Measurements from ENCODE around the gene TRIM71.
"Not testable (repeated sequence)": the region's sequence is repeated elsewhere in the genome, so short reads cannot be mapped to it uniquely, and the experiment has no call there.

The TRIM71 gene

GRCh38 chr3:32817558-32818228 is at the start of gene TRIM71:
Gene TRIM71 (plus strand): TSS chr3:32817997. CDS start chr3:32818081, 84 bp downstream.
- no peak for DNase-seq (ENCODE audit: low read depth)

DNA sequence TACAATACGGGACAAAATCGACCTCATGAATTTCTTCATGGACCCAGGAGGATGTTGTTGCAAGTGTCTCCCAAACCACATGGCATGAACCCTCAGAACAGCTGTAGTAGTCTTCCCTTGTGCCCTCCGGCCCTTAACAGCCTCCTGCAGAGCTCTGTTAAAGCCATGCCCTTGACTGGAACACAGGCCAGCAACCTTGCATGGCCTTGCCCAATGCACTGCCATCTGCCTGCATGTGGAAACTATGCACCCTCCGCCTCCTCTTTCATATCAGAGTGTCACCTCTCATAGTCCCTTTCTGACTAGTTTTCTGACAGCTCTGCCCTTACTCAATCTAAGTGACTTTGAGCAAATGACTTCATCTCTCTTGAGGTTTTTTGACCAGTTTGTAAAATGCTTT is 39.4 kb upstream of the TRIM71 start:
- no peak for DNase-seq (ENCODE audit: low read depth)

DNA sequence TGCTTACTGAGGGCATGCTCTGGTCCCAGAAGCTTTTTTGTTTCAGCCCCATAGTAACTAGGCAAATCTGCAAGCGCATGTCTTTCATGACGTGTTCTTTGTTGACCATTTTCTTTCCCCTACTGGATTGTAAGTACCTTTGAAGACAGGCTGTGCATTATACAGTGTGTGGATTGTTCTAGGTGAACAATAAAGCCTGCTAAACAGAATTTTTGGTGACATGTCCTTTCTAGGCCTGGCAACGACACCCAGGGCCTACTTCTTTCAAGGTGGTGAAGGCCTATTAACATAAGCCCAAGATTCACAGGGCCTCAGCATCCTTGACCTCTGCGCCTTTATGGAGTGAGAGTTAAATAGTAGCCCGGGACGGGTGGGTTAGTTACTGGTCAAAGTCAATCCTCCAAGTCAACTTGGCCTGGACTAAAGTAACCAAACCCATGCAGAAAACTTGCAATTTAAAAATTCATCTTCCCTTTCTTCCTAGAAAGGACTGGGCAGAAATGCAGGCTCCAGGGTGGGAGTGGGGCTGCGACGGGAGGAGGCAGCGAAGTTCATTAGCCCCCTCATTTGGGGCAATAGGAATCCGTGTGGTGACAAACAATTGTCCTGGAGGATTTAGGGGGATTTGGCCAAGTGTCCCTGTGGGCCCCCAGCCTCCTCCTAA is 37.6 kb upstream of the TRIM71 start:
- no peak for DNase-seq (ENCODE audit: low read depth)

DNA sequence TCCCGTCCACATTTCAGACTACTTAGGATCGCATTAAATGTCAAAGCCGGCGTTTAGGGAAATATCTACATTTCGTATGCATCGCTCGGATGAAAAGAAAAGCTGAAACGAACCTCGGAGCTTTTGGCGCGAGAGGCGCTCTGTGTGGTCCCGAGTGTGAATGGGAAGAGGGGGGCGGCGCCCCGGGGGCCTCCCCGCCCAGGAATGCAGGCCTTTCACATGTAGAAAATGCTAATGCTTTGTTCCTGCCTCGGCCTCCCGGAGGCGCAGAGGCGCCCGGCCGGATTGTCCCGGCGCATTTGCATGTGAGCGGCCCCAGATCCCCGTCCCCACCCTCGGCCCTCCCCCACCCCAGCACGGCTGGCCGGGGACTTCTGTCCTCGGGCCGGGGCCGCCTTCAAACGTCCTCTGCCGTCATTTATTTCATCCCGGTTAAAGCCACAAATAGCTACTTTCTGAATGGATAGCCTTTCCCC is 37.0 kb upstream of the TRIM71 start:
- DNase-seq (ENCODE audit: low read depth): no peak

DNA sequence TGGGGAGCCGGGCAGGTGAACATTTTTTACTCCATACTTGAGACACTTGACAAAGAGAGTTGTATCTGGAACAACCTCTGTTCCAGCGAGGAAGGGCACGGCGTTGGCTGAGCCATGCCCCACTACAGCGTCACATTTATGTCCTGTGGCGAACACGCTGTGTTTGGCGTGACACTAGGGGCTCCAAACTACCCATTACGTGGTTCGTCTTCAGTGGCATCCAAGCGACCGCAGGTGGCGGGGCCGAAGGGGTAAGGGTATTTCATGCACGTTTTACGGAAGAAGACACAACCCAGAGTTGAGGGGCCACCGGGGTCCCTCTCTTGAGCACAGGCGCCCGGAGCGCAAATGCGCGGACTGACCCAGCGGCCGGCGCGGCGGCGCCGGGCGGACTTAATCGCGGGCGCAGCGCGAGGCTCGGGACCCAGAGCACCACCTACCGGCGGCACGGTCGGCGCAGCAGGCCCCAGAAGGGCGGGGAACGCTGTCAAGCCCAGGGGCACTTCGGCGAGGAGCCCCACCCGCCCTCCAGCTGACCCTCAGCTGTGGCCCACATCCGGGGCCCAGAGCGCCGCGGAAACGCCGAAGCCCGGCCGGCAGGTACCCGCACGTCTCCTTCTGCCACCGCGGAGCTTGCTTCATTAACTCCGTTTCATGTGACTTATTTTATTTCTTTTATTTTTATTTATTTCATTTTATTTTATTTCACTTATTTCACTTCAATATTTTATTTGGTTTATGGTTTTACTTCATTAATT is 36.4 kb upstream of the TRIM71 start:
- peak; percentile 41 for DNase-seq (ENCODE audit: low read depth)

DNA sequence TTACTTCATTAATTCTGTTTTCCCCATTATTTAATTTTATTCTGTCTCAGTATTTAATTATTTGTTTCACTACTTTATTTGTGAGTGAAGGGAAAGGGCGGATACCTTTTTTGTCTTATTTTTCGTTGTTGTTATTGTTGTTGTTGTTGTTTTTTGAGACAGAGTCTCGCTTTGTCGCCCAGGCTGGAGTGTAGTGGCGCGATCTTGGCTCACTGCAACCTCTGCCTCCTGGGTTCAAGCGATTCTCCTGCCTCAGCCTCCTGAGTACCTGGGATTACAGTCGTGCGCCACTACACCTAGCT is 35.9 kb upstream of the TRIM71 start:
- not testable (repeated sequence) for DNase-seq (ENCODE audit: low read depth)

- no peak for DNase-seq (ENCODE audit: low read depth)
Observed at GRCh38 chr3:32782407-32782806, 35.4 kb upstream of the TRIM71 start.

DNA sequence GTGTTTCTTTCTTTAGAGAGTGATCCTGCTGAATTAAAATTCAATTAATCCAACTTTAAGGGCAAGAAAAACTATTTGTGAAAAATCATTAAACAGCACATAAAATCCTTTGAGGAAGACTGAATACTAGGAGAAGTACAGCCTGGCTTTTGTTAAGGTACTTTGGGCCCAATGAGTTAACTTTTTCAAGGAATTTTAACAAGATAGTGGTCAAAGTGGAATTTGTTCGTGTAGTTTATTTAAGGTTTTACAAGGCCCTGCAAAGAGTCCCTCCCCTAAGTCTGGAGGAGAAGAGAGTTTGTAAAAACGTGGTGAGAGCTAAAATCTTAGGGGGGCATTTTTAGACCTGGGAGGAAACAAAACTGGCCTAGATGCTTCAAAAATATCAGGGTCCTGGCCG is 26.0 kb upstream of the TRIM71 start:
- DNase-seq (ENCODE audit: low read depth): no peak

GRCh38 chr3:32794487-32795308 is 23.1 kb upstream of the TRIM71 start:
- no peak for DNase-seq (ENCODE audit: low read depth)

DNA sequence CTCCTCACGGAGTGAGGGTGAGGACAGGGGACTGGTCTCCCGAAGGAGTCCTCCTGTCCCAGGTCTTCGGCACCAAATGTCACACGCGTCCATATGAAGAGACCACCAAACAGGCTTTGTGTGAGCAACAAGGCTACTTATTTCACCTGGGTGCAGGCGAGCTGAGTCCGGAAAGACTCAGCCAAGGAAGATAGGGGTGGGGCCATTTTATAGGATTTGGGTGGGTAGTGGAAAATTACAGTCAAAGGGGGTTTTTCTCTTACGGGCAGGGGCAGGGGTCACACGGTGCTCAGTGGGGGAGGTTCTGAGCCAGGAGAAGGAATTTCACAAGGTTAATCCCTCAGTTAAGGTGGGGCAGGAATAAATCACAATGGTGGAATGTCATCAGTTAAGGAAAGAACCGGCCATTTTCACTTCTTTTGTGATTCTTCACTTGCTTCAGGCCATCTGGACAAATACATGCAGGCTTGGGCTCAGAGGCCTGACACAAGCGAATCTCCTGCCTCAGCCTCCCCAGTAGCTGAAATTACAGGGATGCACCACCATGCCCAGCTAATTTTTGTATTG is 21.3 kb upstream of the TRIM71 start:
- not testable (repeated sequence) for DNase-seq (ENCODE audit: low read depth)

- no peak for DNase-seq (ENCODE audit: low read depth)
Observed at GRCh38 chr3:32797776-32798175, 20.0 kb upstream of the TRIM71 start.

DNA sequence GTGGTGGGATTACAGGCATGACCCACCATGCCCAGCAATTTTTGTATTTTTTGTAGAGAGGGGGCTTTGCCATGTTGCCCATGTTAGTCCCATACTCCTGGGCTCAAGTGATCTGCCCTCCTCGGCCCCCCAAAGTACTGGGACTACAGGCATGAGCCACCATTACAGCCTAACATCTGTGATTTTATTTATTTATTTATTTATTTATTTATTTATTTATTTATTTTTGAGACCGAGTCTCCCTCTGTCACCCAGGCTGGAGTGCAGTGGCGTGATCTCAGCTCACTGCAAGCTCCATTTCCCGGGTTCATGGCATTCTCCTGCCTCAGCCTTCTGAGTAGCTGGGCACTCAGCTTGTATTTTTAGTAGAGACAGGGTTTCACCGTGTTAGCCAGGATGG is 16.4 kb upstream of the TRIM71 start:
- not testable (repeated sequence) for DNase-seq (ENCODE audit: low read depth)

DNA sequence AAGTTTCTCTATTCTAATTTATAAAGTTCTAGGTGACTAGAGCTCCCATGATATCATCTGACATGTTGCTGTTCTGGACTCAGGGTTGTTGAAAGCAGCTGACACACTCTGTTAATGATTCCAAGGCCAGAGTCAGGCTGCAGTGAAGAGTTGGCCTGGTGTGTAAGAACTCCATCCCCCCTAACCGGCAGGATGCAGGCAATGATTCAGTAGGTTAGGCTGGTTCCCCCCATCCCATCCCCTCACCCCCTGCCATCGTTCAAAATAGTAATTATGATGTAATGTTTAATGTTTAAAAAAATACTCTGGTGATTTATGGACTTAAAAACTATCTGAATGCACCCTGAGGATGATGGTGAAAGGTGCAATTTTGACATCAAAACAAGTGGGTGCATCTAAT is 4.6 kb upstream of the TRIM71 start:
- no peak for DNase-seq (ENCODE audit: low read depth)

GRCh38 chr3:32814361-32814760 is 3.4 kb upstream of the TRIM71 start:
- DNase-seq (ENCODE audit: low read depth): no peak

GRCh38 chr3:32815841-32816438 is 1.9 kb upstream of the TRIM71 start:
- DNase-seq (ENCODE audit: low read depth): no peak

DNA sequence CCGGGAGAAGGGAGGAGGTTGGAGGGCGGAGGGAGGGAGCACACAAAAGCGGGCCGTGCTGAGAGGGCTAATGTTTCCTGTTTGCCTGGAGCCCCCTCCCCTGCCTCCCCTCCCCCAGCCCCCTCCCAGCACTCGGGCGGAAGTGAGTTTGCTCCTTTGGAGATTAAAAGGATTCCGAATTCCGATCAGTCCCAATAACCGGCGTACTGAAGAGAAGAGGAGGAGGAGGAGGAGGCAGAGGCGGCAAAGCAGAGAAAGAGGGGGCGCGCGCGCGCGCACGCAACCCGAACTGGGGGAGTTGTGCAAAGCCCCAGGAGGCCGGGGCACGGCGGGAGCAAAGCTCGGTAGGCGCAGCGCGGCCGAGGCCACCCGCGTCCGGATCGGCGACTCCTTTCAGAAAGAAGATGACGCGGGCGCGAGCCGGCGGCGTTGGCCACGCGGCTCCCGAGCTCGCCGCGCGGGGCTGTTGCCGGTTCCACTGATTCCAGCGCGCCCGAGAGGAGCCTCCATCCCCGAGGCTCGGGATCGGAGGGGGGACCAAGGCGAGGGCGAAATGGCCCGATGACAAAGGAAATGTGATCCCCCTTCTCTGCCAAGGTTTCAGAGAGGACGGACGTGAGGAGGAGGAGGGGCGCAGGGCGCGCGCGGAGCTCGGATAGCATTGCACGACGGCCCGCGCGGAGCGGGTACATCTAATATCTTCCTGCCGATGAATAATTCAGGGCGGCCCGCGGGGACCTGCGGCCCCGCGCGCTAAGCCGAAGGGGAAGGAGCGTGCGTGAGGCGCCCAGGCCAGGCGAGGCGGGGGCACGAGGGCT is 1.1 kb upstream of the TRIM71 start:
- no peak for DNase-seq (ENCODE audit: low read depth)

- no peak for DNase-seq (ENCODE audit: low read depth)
Observed at GRCh38 chr3:32817257-32817557, 590 bp upstream of the TRIM71 start.

GRCh38 chr3:32818229-32818969 is 602 bp downstream of the TRIM71 start:
- no peak for DNase-seq (ENCODE audit: low read depth)

GRCh38 chr3:32818970-32819511 is 1.2 kb downstream of the TRIM71 start:
- no peak for DNase-seq (ENCODE audit: low read depth)

Data from HS-27A (cell line).